ENCODE measurements around the gene PTMS.

PTMS gene

DNA sequence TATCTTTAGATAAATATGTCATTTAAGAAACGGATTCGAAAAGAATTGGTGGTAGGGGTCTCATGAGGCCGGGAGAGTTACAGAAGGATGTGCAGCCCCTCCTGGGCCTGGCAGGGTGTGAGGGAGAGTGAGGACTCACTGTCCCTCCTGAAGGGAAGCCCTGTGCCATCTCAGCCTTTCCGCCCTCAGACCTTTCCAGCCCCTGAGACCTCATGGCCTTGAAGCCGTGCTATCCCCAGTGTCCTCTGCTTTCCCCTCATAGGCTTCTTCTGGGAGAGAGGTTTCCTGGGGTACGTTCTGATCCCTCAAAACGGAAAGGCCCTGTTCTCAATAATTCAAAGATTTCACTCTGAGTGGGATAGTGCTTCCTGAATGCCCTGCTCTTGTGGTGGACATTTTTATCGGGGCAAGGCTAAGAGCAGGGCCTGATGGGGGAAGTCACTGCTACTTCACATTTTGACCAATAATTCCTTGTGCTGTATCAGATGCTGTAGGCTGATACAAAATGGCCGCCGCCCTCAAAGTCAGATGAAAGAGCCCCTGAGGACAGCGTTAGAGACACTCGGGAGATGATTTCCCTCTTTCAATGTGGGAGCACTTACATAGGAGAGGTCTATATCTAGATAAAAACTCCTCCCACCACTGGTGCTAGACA lies 24.5 kb downstream of the PTMS start:
- DNase-seq: no peak

GRCh38 chr12:6791931-6792520 lies 25.9 kb downstream of the PTMS start:
- no peak for DNase-seq

- DNase-seq: no peak
These were observed 26.5 kb downstream of the PTMS start for GRCh38 chr12:6792522-6793201.

- no peak for DNase-seq
These were observed 28.9 kb downstream of the PTMS start for GRCh38 chr12:6795088-6795487.

- DNase-seq: no peak
These were observed 30.4 kb downstream of the PTMS start for GRCh38 chr12:6796576-6796975.

DNA sequence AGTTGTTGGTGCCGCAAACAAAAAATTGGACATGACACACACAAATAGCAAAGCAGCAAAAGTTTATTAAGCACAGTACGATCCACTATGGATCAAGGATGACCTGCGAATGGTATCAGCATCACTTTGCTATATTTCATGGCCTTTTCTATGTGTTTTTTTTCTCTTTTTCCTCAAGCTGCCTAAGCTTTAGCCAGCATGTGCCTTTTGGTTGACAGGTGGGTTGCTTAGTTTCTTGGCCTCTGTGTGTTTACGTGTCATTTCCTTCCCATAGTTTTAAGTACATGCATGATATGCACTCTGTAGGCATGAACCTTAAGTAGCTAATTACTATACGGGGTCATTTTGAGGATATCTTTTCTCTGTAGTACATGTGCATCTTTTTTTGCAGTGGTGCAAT lies 33.0 kb downstream of the PTMS start:
- DNase-seq: no peak

- DNase-seq: no peak
These were observed 41.0 kb downstream of the PTMS start for GRCh38 chr12:6807170-6807569.

- DNase-seq: no peak
These were observed 42.9 kb downstream of the PTMS start for GRCh38 chr12:6809056-6809455.

- DNase-seq: no peak
These were observed 44.6 kb downstream of the PTMS start for GRCh38 chr12:6810758-6811157.

GRCh38 chr12:6813363-6813762 lies 47.2 kb downstream of the PTMS start:
- DNase-seq: no peak

- no peak for DNase-seq
These were observed 50.4 kb downstream of the PTMS start for GRCh38 chr12:6816598-6816997.

DNA sequence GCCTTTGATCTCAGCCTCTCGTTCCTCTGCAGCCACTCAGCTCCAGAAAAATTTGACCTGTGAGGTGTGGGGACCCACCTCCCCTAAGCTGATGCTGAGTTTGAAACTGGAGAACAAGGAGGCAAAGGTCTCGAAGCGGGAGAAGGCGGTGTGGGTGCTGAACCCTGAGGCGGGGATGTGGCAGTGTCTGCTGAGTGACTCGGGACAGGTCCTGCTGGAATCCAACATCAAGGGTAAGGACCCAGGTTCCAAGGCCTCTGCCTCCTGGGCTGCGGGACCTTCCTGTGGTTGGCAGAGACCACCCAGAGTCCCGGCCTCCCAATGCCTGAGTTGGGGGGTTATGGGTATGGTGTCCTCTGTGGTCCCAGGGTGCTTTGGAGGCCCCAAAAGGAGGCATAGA lies 50.9 kb downstream of the PTMS start:
- DNase-seq: no peak

DNA sequence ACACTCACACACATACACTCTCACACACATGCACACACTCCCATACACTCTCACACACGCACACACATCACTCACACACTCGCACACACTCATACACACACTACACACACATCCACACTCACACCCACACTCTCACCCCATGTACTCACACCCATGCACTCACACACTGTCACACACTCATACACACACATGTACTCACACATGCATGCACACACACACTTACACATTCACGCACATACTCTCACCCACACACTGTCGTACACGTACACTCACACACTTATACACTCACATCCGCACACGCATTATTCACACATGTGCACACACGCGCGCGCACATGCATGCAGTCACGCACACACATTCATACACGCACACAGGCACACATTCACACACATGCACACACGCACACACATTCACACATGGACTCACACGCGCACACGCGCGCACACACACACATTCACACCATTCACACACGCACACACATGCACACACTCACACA lies 51.5 kb downstream of the PTMS start:
- DNase-seq: no peak

GRCh38 chr12:6818222-6818621 lies 52.1 kb downstream of the PTMS start:
- no peak for DNase-seq

- DNase-seq: no peak
These were observed 52.5 kb downstream of the PTMS start for GRCh38 chr12:6818645-6819044.

- DNase-seq: no peak
These were observed 53.2 kb downstream of the PTMS start for GRCh38 chr12:6819106-6820030.

GRCh38 chr12:6820166-6820565 lies 54.0 kb downstream of the PTMS start:
- DNase-seq: no peak
